Fibroblast of pulmonary artery (primary cell): Measurements from ENCODE around the gene BCAT1.
"Not testable (repeated sequence)": the region's sequence is repeated elsewhere in the genome, so short reads cannot be mapped to it uniquely, and the experiment has no call there.

Source experiments
- DNase-seq: peaks from one replicate; pipeline ENCODE4 v3.0.0-alpha.2; 2010; ENCODE audit warnings: low read depth
- H3K4me3 ChIP-seq: replicated peaks from 2 replicates; pipeline ENCODE4 v1.5.1; 2011; ENCODE audit warnings: low read depth, mild to moderate bottlenecking, control low read depth, low read length, moderate library complexity
- CTCF ChIP-seq: IDR thresholded peaks from 2 replicates; pipeline ENCODE4 v1.5.1; 2011; ENCODE audit warnings: mild to moderate bottlenecking, control low read depth, low read length, inconsistent platforms; ENCODE audit errors: missing control alignments

The BCAT1 gene

GRCh38 chr12:24928131-24928530 lies 20.8 kb downstream of the BCAT1 start:
- DNase-seq, result no peak
- no peak for TF ChIP-seq CTCF
- H3K4me3 ChIP-seq, result no peak overlapping the region

GRCh38 chr12:24926080-24926479 lies 22.8 kb downstream of the BCAT1 start:
- H3K4me3 ChIP-seq, DNase-seq: not testable (repeated sequence)

GRCh38 chr12:24922090-24922489 lies 26.8 kb downstream of the BCAT1 start:
- TF ChIP-seq CTCF, result no peak
- DNase-seq, result no peak
- H3K4me3 ChIP-seq, result no peak overlapping the region

- DNase-seq, result peak; percentile 75
- no peak overlapping the region for H3K4me3 ChIP-seq
- TF ChIP-seq CTCF, result no peak
Measured at GRCh38 chr12:24921251-24922038, 27.5 kb downstream of the BCAT1 start.

GRCh38 chr12:24920141-24920540 lies 28.8 kb downstream of the BCAT1 start:
- no peak for TF ChIP-seq CTCF
- DNase-seq, result no peak
- no peak overlapping the region for H3K4me3 ChIP-seq

- no peak overlapping the region for H3K4me3 ChIP-seq
- DNase-seq, result no peak
- TF ChIP-seq CTCF, result no peak
Measured at GRCh38 chr12:24919346-24920001, 29.4 kb downstream of the BCAT1 start.

- TF ChIP-seq CTCF, result no peak
- H3K4me3 ChIP-seq, result no peak overlapping the region
- no peak for DNase-seq
Measured at GRCh38 chr12:24918596-24918995, 30.3 kb downstream of the BCAT1 start.
